Calu3 (cell line): ENCODE data around the gene B2M. TPM values are rescaled to one million over a fixed set of nuclear protein-coding genes. Genes with fewer than 3 reads are reported as not detected.
A peak's percentile ranks its signal among the peaks of the same experiment; 100 is the strongest.

Source experiments
- Bru-seq: library from RNA; stranded (reverse); fragments of 400-500 nt; gene quantifications from one replicate; lab custom pipeline; 2021; lab: Mats Ljungman, UMichigan
- BruChase-seq, 2 experiments: library from RNA; stranded (reverse); fragments of 400-500 nt; gene quantifications; one replicate each; lab custom pipeline; 2021; lab: Mats Ljungman, UMichigan
- BruUV-seq: library from RNA; stranded (reverse); fragments of 400-500 nt; replicated peaks from 2 replicates; lab custom pipeline; 2021; lab: Mats Ljungman, UMichigan
- CTCF ChIA-PET: fragments of 300-600 bp; sonication (Branson Sonifier 250); formaldehyde crosslinking; loops from one replicate; lab custom pipeline; 2022; ENCODE audit warnings: antibody characterized with exemption; lab: Charles Lee
- DNase-seq: peaks from one replicate; pipeline ENCODE4 v3.0.0; 2022
- H3K27ac Mint-ChIP-seq: one replicate; pipeline ENCODE4 v1.8.0; 2022; ENCODE audit warnings: mixed read lengths; ENCODE audit not compliant: unreplicated experiment
- H3K27me3 Mint-ChIP-seq: one replicate; pipeline ENCODE4 v1.8.0; 2022; ENCODE audit warnings: mixed read lengths; ENCODE audit not compliant: unreplicated experiment
- H3K36me3 Mint-ChIP-seq: one replicate; pipeline ENCODE4 v1.8.0; 2022; ENCODE audit warnings: mild to moderate bottlenecking, moderate library complexity, mixed read lengths; ENCODE audit not compliant: insufficient read depth, unreplicated experiment
- H3K4me1 Mint-ChIP-seq: one replicate; pipeline ENCODE4 v1.8.0; 2022; ENCODE audit warnings: mild to moderate bottlenecking, low read depth, mixed read lengths; ENCODE audit not compliant: unreplicated experiment
- H3K4me3 Mint-ChIP-seq: one replicate; pipeline ENCODE4 v1.8.0; 2022; ENCODE audit warnings: mild to moderate bottlenecking, low read depth, moderate library complexity, mixed read lengths; ENCODE audit not compliant: unreplicated experiment
- H3K9me3 Mint-ChIP-seq: one replicate; pipeline ENCODE4 v1.8.0; 2022; ENCODE audit warnings: low read depth, mixed read lengths; ENCODE audit not compliant: unreplicated experiment
- CTCF ChIP-seq: fragments of 200-600 bp; IDR thresholded peaks from one replicate; pipeline ENCODE4 v1.8.0; 2022; ENCODE audit warnings: antibody characterized with exemption; ENCODE audit not compliant: unreplicated experiment
- intact Hi-C: fragments of 100-400 bp; cut with micrococcal nuclease; formaldehyde crosslinking; loops from one replicate; pipeline ENCODE4 v1.10.0; 2022; ENCODE audit not compliant: unreplicated experiment
- long read RNA-seq: library from polyadenylated mRNA; stranded (forward); transcript quantifications from one replicate; pipeline ENCODE4 v2.0.0, GENCODE V29; 2022
- total RNA-seq: library from RNA; stranded (reverse); gene quantifications from 2 replicates; pipeline ENCODE4 v1.2.3, GENCODE V29; 2022

Gene B2M
- total RNA-seq (1,002 and 1,731 TPM in 2 replicates), Bru-seq, nascent RNA (percentile 99 among the genes with signal in this experiment), BruChase-seq, experiment 1, labeled RNA remaining after a 6-hour chase (percentile 99 among the genes with signal in this experiment), BruChase-seq, experiment 2, labeled RNA remaining after a 2-hour chase (percentile 97 among the genes with signal in this experiment)
- long read RNA-seq, transcript B2M-213 (1 exons, 2,329 nt): minor isoform, 55 of 4,064 reads
- long read RNA-seq, transcript B2M-208 (3 exons, 1,081 nt): minor isoform, 7 of 4,064 reads
- long read RNA-seq, transcript B2M-204 (4 exons, 1,705 nt): major isoform, 3,937 of 4,064 reads
- long read RNA-seq, transcript B2M-214 (1 exons, 2,403 nt): minor isoform, 17 of 4,064 reads
- long read RNA-seq, partial matches to known transcripts: 32 of 4,064 reads
- long read RNA-seq, other reads (novel, unspliced or antisense): 14 of 4,064 reads

GRCh38 chr15:44711096-44711742 lies at the start of gene B2M, which contains the start of gene PATL2:
TSS of gene B2M (plus strand) at chr15:44711517. CDS start at chr15:44711547, 30 bp downstream.
TSS of gene PATL2 (minus strand) at chr15:44711323. CDS start at chr15:44676490, 34,833 bp downstream.
- Mint-ChIP-seq H3K27me3 (no peaks in the 10 kb centered on the region), H3K4me1 (no peaks in the 10 kb centered on the region), H3K36me3 (peaks cover 45% of the 10 kb centered on the region), H3K4me3 (peak within 1 kb of the TSS; percentile 97), H3K27ac (peak within 1 kb of the TSS; percentile 93), H3K9me3 (no peaks in the 10 kb centered on the region)
- no peak for TF ChIP-seq CTCF
- no TSS peak for BruUV-seq
- intact Hi-C loops: no loop called here
- CTCF ChIA-PET: interaction anchor here (1.0 to 3.2 kb wide), 3 partner anchors 18 to 48 kb away, joined by 3 to 24 read pairs (median 4); partner anchors contain the start of gene SPG11
- DNase-seq: peak; percentile 87

GRCh38 chr15:44661576-44661975 lies 49.7 kb upstream of the B2M start:
- Mint-ChIP-seq H3K4me1 (peaks cover 9% of the 10 kb centered on the region), H3K9me3 (no peaks in the 10 kb centered on the region), H3K27ac (no peak overlapping the region), H3K4me3 (peak overlapping the region; percentile 80), H3K27me3 (no peaks in the 10 kb centered on the region), H3K36me3 (peaks cover 13% of the 10 kb centered on the region)
- intact Hi-C loops: no loop called here
- DNase-seq: no peak
- BruUV-seq: no TSS peak
- CTCF ChIA-PET: interaction anchor here (2.5 kb wide), 1 partner anchor 51 kb away, joined by 24 read pairs; the partner anchor contains the start of genes B2M and PATL2
- no peak for TF ChIP-seq CTCF

GRCh38 chr15:44662478-44663409 lies 48.6 kb upstream of the B2M start:
- Mint-ChIP-seq H3K9me3 (no peaks in the 10 kb centered on the region), H3K36me3 (peaks cover 11% of the 10 kb centered on the region), H3K27ac (peak overlapping the region; percentile 44), H3K4me1 (peaks cover 9% of the 10 kb centered on the region), H3K4me3 (peak overlapping the region; percentile 80), H3K27me3 (no peaks in the 10 kb centered on the region)
- intact Hi-C loops: loop anchor here (1.0 to 2.0 kb wide), 2 partner anchors 50 to 76 kb away; no protein-coding TSS in a partner anchor
- TF ChIP-seq CTCF: no peak
- BruUV-seq: TSS peak; percentile 61
- CTCF ChIA-PET: interaction anchor here (0.6 to 2.6 kb wide), 8 partner anchors 11 to 170 kb away, joined by 3 to 24 read pairs (median 8); partner anchors contain the start of genes B2M and PATL2
- DNase-seq: peak; percentile 73
